Endothelial cell of umbilical vein (primary cell): ENCODE data around the gene CIITA. TPM values are rescaled to one million over a fixed set of nuclear protein-coding genes. Genes with fewer than 3 reads are reported as not detected.

Experiments
- BruUV-seq: library from RNA; stranded (reverse); fragments of 400-500 nt; replicated peaks from 2 replicates; lab custom pipeline; 2021; lab: Mats Ljungman, UMichigan
- CTCF ChIA-PET: fragments of 300-600, 350-600 bp; sonication (Branson Sonifier 250); formaldehyde crosslinking; loops from one replicate; lab custom pipeline; 2021; ENCODE audit warnings: antibody characterized with exemption, inconsistent platforms; lab: Charles Lee
- POLR2A ChIA-PET: fragments of 300-600, 350-600 bp; sonication (Branson Sonifier 250); formaldehyde crosslinking; loops from one replicate; lab custom pipeline; 2021; ENCODE audit warnings: antibody characterized with exemption, inconsistent platforms; lab: Charles Lee
- DNase-seq: peaks from one replicate; pipeline ENCODE4 v3.0.0-alpha.2; 2011; ENCODE audit warnings: low read depth, low spot score
- FAIRE-seq: peaks from 2 replicates; lab custom pipeline; 2011; peaks lifted over from hg19 to GRCh38; lab: Jason Lieb, UNC
- H2AFZ ChIP-seq: 2 replicates; pipeline ENCODE4 v1.6.0; 2012; ENCODE audit warnings: low read depth, low read length, control low read depth, inconsistent platforms
- H3K27ac ChIP-seq: 2 replicates; pipeline ENCODE4 v1.5.1; 2011; ENCODE audit warnings: low read depth, mild to moderate bottlenecking, control low read depth, low read length, moderate library complexity; ENCODE audit not compliant: insufficient read depth
- H3K27me3 ChIP-seq, 2 experiments: 2 replicates each; pipeline versions ENCODE4 v1.6.0 to v1.6.1; 2011; ENCODE audit warnings: low read length in 2 of 2, mixed read lengths in 1 of 2; ENCODE audit not compliant: control insufficient read depth in 2 of 2, insufficient read depth in 2 of 2
- H3K36me3 ChIP-seq, 2 experiments: 2 replicates in 1 of 2; 3 replicates in 1 of 2; pipeline ENCODE4 v1.5.1; 2011; ENCODE audit warnings: low read length in 2 of 2, mild to moderate bottlenecking in 1 of 2, moderate library complexity in 1 of 2; ENCODE audit not compliant: control insufficient read depth in 2 of 2, insufficient read depth in 2 of 2; ENCODE audit errors: extremely low read depth in 1 of 2
- H3K4me1 ChIP-seq: 3 replicates; pipeline ENCODE4 v1.5.1; 2011; ENCODE audit warnings: mild to moderate bottlenecking, low read length; ENCODE audit not compliant: control insufficient read depth, insufficient read depth; ENCODE audit errors: extremely low read depth
- H3K4me2 ChIP-seq: 2 replicates; pipeline ENCODE4 v1.6.1; 2011; ENCODE audit warnings: low read length, control low read depth, mixed read lengths; ENCODE audit not compliant: insufficient read depth
- H3K4me3 ChIP-seq, 3 experiments: fragments of 200-600 bp in 1 of 3; sonication (generic), shearing (Covaris generic) in 1 of 3; replicated peaks in 1 of 3; 2 replicates each; pipeline ENCODE4 v1.5.1; 2011 to 2016; ENCODE audit warnings: control low read depth in 3 of 3, low read length in 3 of 3, mild to moderate bottlenecking in 2 of 3, inconsistent platforms in 1 of 3, low read depth in 1 of 3, moderate library complexity in 1 of 3; ENCODE audit not compliant: insufficient read depth in 1 of 3
- H3K79me2 ChIP-seq: 2 replicates; pipeline ENCODE4 v1.6.0; 2012; ENCODE audit warnings: low read length, inconsistent platforms; ENCODE audit not compliant: control insufficient read depth, insufficient read depth
- H3K9ac ChIP-seq: replicated peaks from 2 replicates; pipeline ENCODE3; 2011; ENCODE audit warnings: low read length, control low read depth; ENCODE audit not compliant: insufficient read depth; ENCODE audit errors: extremely low read depth
- H3K9me1 ChIP-seq: replicated peaks from 3 replicates; pipeline ENCODE4 v1.6.0; 2011; ENCODE audit warnings: mild to moderate bottlenecking, low read length; ENCODE audit not compliant: control insufficient read depth, insufficient read depth; ENCODE audit errors: extremely low read depth
- H3K9me3 ChIP-seq: replicated peaks from 2 replicates; pipeline ENCODE4 v1.5.1; 2012; ENCODE audit warnings: low read length, inconsistent platforms; ENCODE audit not compliant: control insufficient read depth, insufficient read depth
- H4K20me1 ChIP-seq: replicated peaks from 2 replicates; pipeline ENCODE3; 2011; ENCODE audit warnings: mild to moderate bottlenecking, low read length; ENCODE audit not compliant: control insufficient read depth, insufficient read depth; ENCODE audit errors: extremely low read depth
- CTCF ChIP-seq, 2 donors: IDR thresholded peaks; 1 replicate in 1 of 2; 2 replicates in 1 of 2; pipeline ENCODE4 v1.5.1; 2011; ENCODE audit warnings: low read length in 2 of 2, mild to moderate bottlenecking in 2 of 2, moderate library complexity in 2 of 2, control low read depth in 1 of 2, inconsistent platforms in 1 of 2, low read depth in 1 of 2; ENCODE audit not compliant: insufficient read depth in 1 of 2; ENCODE audit errors: extremely low read depth in 1 of 2
- EZH2 ChIP-seq: IDR thresholded peaks from 2 replicates; pipeline ENCODE4 v1.6.1; 2012; ENCODE audit warnings: borderline replicate concordance, low read depth, mild to moderate bottlenecking, moderate library complexity, low read length, inconsistent platforms; ENCODE audit not compliant: severe bottlenecking
- FOS ChIP-seq: IDR thresholded peaks from 2 replicates; pipeline ENCODE4 v1.6.1; 2011; ENCODE audit warnings: mild to moderate bottlenecking, low read length, moderate library complexity, borderline replicate concordance; ENCODE audit not compliant: insufficient read depth
- GATA2 ChIP-seq: IDR thresholded peaks from 2 replicates; pipeline ENCODE4 v1.7.0; 2011; ENCODE audit warnings: low read depth, mild to moderate bottlenecking, moderate library complexity, mixed read lengths, low read length; ENCODE audit not compliant: insufficient read length, insufficient read depth
- JUN ChIP-seq: IDR thresholded peaks from 2 replicates; pipeline ENCODE4 v1.6.1; 2011; ENCODE audit warnings: borderline replicate concordance, low read depth; ENCODE audit not compliant: insufficient read length, insufficient read depth
- MAX ChIP-seq: IDR thresholded peaks from 2 replicates; pipeline ENCODE4 v1.6.1; 2011; ENCODE audit not compliant: insufficient read depth, insufficient read length
- MYC ChIP-seq: IDR thresholded peaks from one replicate; pipeline ENCODE4 v1.6.1; 2011; ENCODE audit warnings: mild to moderate bottlenecking, low read depth, low read length
- POLR2A ChIP-seq: IDR thresholded peaks from 2 replicates; pipeline ENCODE4 v1.6.1; 2012; ENCODE audit warnings: low read depth, mild to moderate bottlenecking, control low read depth, low read length
- POLR2AphosphoS5 ChIP-seq: IDR thresholded peaks from 2 replicates; pipeline ENCODE4 v1.6.1; 2012; ENCODE audit warnings: low read depth, mild to moderate bottlenecking, control low read depth, low read length, moderate library complexity; ENCODE audit not compliant: insufficient read depth
- dilution Hi-C: fragments of 300-500 bp; cut with MboI; formaldehyde crosslinking; loops from one replicate; pipeline ENCODE4 v1.15.0; 2019; ENCODE audit warnings: low sequenced_read_pairs; ENCODE audit not compliant: extremely low pct_ligation_motif_present
- intact Hi-C: fragments of 100-400 bp; cut with micrococcal nuclease; formaldehyde crosslinking; loops from one replicate; pipeline ENCODE4 v1.10.0; 2022
- polyA plus RNA-seq, 4 experiments: library from polyadenylated mRNA; depleted of rRNA in 3 of 4; stranded (reverse) in 3 of 4; unstranded in 1 of 4; fragments of >200 nt; gene quantifications; 2 replicates each; pipeline versions ENCODE4 v1.2.1 to v1.2.3, GENCODE V29; 2011 to 2012; ENCODE audit warnings: missing spikeins in 1 of 4
- total RNA-seq: library from RNA; stranded (reverse); gene quantifications from 2 replicates; pipeline ENCODE4 v1.2.3, GENCODE V29; 2021

Gene CIITA
- total and polyA plus RNA-seq, 2 donors (not counting 3 experiments of a cell fraction or from before 2014, with no cell fraction given) = not detected

DNA sequence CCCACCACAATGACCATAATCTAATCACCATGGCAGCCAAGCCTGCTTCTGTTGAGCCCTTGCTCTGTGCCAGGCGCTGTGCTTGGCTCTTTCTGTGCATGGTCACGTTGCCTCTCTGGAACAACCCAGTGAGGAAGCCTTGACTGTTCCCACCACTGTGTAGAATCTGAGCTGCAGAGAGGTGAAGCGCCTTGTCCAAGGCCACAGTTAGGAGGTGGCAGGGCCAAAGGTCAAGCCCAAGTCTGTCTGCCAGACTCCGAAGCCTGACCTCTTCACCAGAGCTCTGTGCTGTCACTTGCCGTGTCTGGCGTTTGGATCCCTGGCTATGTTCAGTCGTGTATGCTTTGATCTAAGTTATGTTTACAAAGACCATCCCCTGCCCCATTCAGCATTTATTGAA, 77.9 kb downstream of the CIITA start:
- H3K4me2 ChIP-seq = peak overlapping the region; percentile 75
- no peak overlapping the region for H3K4me3 ChIP-seq
- no TSS peak for BruUV-seq
- H2AFZ ChIP-seq = no peak overlapping the region
- CTCF ChIA-PET = interaction anchor here (1.6 to 3.6 kb wide), 8 partner anchors 9 to 453 kb away, joined by 5 to 44 read pairs (median 8); partner anchors contain the start of genes CLEC16A and SOCS1
- H4K20me1 ChIP-seq = no peaks in the 10 kb centered on the region
- peaks cover 0 to 2% of the 10 kb centered on the region in 2 experiments for H3K36me3 ChIP-seq
- no peak overlapping the region for H3K9ac ChIP-seq
- no peaks in the 10 kb centered on the region for H3K9me3 ChIP-seq
- intact Hi-C loops (loop anchor here (1.0 to 5.0 kb wide), 6 partner anchors 9 to 401 kb away; partner anchors contain the start of genes CLEC16A and SOCS1), dilution Hi-C loops (no loop called here)
- TF ChIP-seq FOS (no peak), POLR2AphosphoS5 (no peak), GATA2 (no peak), MAX (no peak), CTCF (IDR thresholded peaks at IDR 0.05; ENCODE audit: extremely low read depth in 1 of 2, insufficient read depth in 1 of 2, low read depth in 1 of 2, low read length in 2 of 2) (no peak), POLR2A (no peak), JUN (no peak), EZH2 (no peak), MYC (no peak)
- H3K79me2 ChIP-seq = peaks cover 11% of the 10 kb centered on the region
- no peaks in the 10 kb centered on the region for H3K9me1 ChIP-seq
- FAIRE-seq = no peak
- no peaks in the 10 kb centered on the region for H3K27me3 ChIP-seq
- peaks cover 37% of the 10 kb centered on the region for H3K4me1 ChIP-seq
- peak overlapping the region; percentile 1 for H3K27ac ChIP-seq
- POLR2A ChIA-PET = interaction anchor here (1.0 to 1.2 kb wide), 2 partner anchors 10 to 301 kb away, joined by 3 to 7 read pairs; partner anchors contain the start of gene SOCS1
- no peak for DNase-seq
